ENCODE results near the gene NFIB. TPM values are rescaled to one million over a fixed set of nuclear protein-coding genes. Genes with fewer than 3 reads are reported as not detected.
A peak's percentile ranks its signal among the peaks of the same experiment; 100 is the strongest.

The NFIB gene
- total and polyA plus RNA-seq, 2 experiments from 2014 or later: 5.3 to 6.0 TPM

- H3K27ac ChIP-seq: no peak overlapping the region
- H3K79me2 ChIP-seq (ENCODE audit: insufficient read depth): no peaks in the 10 kb centered on the region
- no peaks in the 10 kb centered on the region for H3K9me3 ChIP-seq (ENCODE audit: low read depth)
- H3K27me3 ChIP-seq (replicated peaks; ENCODE audit: insufficient read depth): peaks cover 76% of the 10 kb centered on the region
- no peaks in the 10 kb centered on the region for H3K9me2 ChIP-seq (ENCODE audit: insufficient read depth)
- peak overlapping the region; percentile 65; the same call in 1 of the 2 replicates for H3K4me3 ChIP-seq
- TF ChIP-seq EZH2 (IDR thresholded peaks at IDR 0.05; ENCODE audit: insufficient read depth, poor library complexity, severe bottlenecking) (no peak), EZH2phosphoT487 (IDR thresholded peaks at IDR 0.05; ENCODE audit: insufficient read depth, low read depth) (no peak)
- H3K9ac ChIP-seq: no peak overlapping the region
- WGBS, 2 experiments (ENCODE audit: low coverage in 1 of 2, low lambda C conversion rate in 2 of 2, missing lambda C conversion rate in 2 of 2): 90 to 95% methylated on average over 15 of the region's 15 CpGs
- peaks cover 8% of the 10 kb centered on the region; the same call in 1 of the 2 replicates for H3K4me1 ChIP-seq (ENCODE audit: insufficient read depth)
- no peak for DNase-seq
- no peak overlapping the region for H3K4me2 ChIP-seq (ENCODE audit: unreplicated experiment)
- H4K20me1 ChIP-seq (ENCODE audit: insufficient read depth): no peaks in the 10 kb centered on the region
- in situ Hi-C loops (cut with MboI): no loop called here
- H3K36me3 ChIP-seq (ENCODE audit: low read depth): no peaks in the 10 kb centered on the region
- H3F3A ChIP-seq (ENCODE audit: insufficient read depth): no peaks in the 10 kb centered on the region
- no peak overlapping the region for H2AFZ ChIP-seq
These were observed 35.2 kb upstream of the NFIB start for GRCh38 chr9:14349146-14349446.

- no peak overlapping the region for H3K27ac ChIP-seq
- H3K4me1 ChIP-seq (ENCODE audit: insufficient read depth): peaks cover 8% of the 10 kb centered on the region; the same call in 1 of the 2 replicates
- H3K4me3 ChIP-seq: peak overlapping the region; percentile 65
- no peaks in the 10 kb centered on the region for H3F3A ChIP-seq (ENCODE audit: insufficient read depth)
- peak overlapping the region; percentile 62 for H2AFZ ChIP-seq
- H3K9ac ChIP-seq: no peak overlapping the region
- no peaks in the 10 kb centered on the region for H3K36me3 ChIP-seq (ENCODE audit: low read depth)
- H3K4me2 ChIP-seq (ENCODE audit: unreplicated experiment): peak overlapping the region; percentile 81
- H3K27me3 ChIP-seq (replicated peaks; ENCODE audit: insufficient read depth): peaks cover 77% of the 10 kb centered on the region
- no peaks in the 10 kb centered on the region for H3K79me2 ChIP-seq (ENCODE audit: insufficient read depth)
- no peaks in the 10 kb centered on the region for H4K20me1 ChIP-seq (ENCODE audit: insufficient read depth)
- in situ Hi-C loops (cut with MboI): no loop called here
- 5 to 6% methylated on average over 43 of the region's 43 CpGs for WGBS, 2 experiments (ENCODE audit: low coverage in 1 of 2, low lambda C conversion rate in 2 of 2, missing lambda C conversion rate in 2 of 2)
- TF ChIP-seq EZH2phosphoT487 (IDR thresholded peaks at IDR 0.05; ENCODE audit: insufficient read depth, low read depth): no peak
- peak; percentile 40 for TF ChIP-seq EZH2 (IDR thresholded peaks at IDR 0.05; ENCODE audit: insufficient read depth, poor library complexity, severe bottlenecking)
- H3K9me2 ChIP-seq (ENCODE audit: insufficient read depth): no peaks in the 10 kb centered on the region
- no peaks in the 10 kb centered on the region for H3K9me3 ChIP-seq (ENCODE audit: low read depth)
- peak; percentile 54 for DNase-seq
These were observed 34.6 kb upstream of the NFIB start for GRCh38 chr9:14348373-14349145.

GRCh38 chr9:14348123-14348372, 34.1 kb upstream of the NFIB start:
- peak overlapping the region; percentile 62 for H2AFZ ChIP-seq
- no peaks in the 10 kb centered on the region for H3K9me3 ChIP-seq (ENCODE audit: low read depth)
- H3K79me2 ChIP-seq (ENCODE audit: insufficient read depth): no peaks in the 10 kb centered on the region
- H3K27ac ChIP-seq: no peak overlapping the region
- 1 to 2% methylated on average over 10 of the region's 10 CpGs for WGBS, 2 experiments (ENCODE audit: low coverage in 1 of 2, low lambda C conversion rate in 2 of 2, missing lambda C conversion rate in 2 of 2)
- no peak for TF ChIP-seq EZH2 (IDR thresholded peaks at IDR 0.05; ENCODE audit: insufficient read depth, poor library complexity, severe bottlenecking)
- TF ChIP-seq EZH2phosphoT487 (IDR thresholded peaks at IDR 0.05; ENCODE audit: insufficient read depth, low read depth): no peak
- H3K27me3 ChIP-seq (replicated peaks; ENCODE audit: insufficient read depth): peaks cover 82% of the 10 kb centered on the region
- H3K4me3 ChIP-seq: peak overlapping the region; percentile 65
- H3K9ac ChIP-seq: no peak overlapping the region
- H4K20me1 ChIP-seq (ENCODE audit: insufficient read depth): no peaks in the 10 kb centered on the region
- peaks cover 8% of the 10 kb centered on the region; the same call in 1 of the 2 replicates for H3K4me1 ChIP-seq (ENCODE audit: insufficient read depth)
- in situ Hi-C loops (cut with MboI): no loop called here
- peak overlapping the region; percentile 81 for H3K4me2 ChIP-seq (ENCODE audit: unreplicated experiment)
- no peaks in the 10 kb centered on the region for H3F3A ChIP-seq (ENCODE audit: insufficient read depth)
- H3K36me3 ChIP-seq (ENCODE audit: low read depth): no peaks in the 10 kb centered on the region
- DNase-seq: peak; percentile 48
- no peaks in the 10 kb centered on the region for H3K9me2 ChIP-seq (ENCODE audit: insufficient read depth)

GRCh38 chr9:14347406-14348122, 33.6 kb upstream of the NFIB start:
- in situ Hi-C loops (cut with MboI): no loop called here
- peak overlapping the region; percentile 81 for H3K4me2 ChIP-seq (ENCODE audit: unreplicated experiment)
- no peaks in the 10 kb centered on the region for H3K9me2 ChIP-seq (ENCODE audit: insufficient read depth)
- H3K27ac ChIP-seq: no peak overlapping the region
- no peaks in the 10 kb centered on the region for H3K36me3 ChIP-seq (ENCODE audit: low read depth)
- H3K4me1 ChIP-seq (ENCODE audit: insufficient read depth): peaks cover 8% of the 10 kb centered on the region; the same call in 1 of the 2 replicates
- no peak overlapping the region for H3K9ac ChIP-seq
- H3K4me3 ChIP-seq: peak overlapping the region; percentile 65
- TF ChIP-seq EZH2phosphoT487 (IDR thresholded peaks at IDR 0.05; ENCODE audit: insufficient read depth, low read depth): peak; percentile 20; the same call in 1 of the 2 replicates
- peak; percentile 37 for TF ChIP-seq EZH2 (IDR thresholded peaks at IDR 0.05; ENCODE audit: insufficient read depth, poor library complexity, severe bottlenecking)
- H2AFZ ChIP-seq: peak overlapping the region; percentile 62
- H3K79me2 ChIP-seq (ENCODE audit: insufficient read depth): no peaks in the 10 kb centered on the region
- WGBS, 2 experiments (ENCODE audit: low coverage in 1 of 2, low lambda C conversion rate in 2 of 2, missing lambda C conversion rate in 2 of 2): 1 to 2% methylated on average over 39 to 52 of the region's 53 CpGs
- H3F3A ChIP-seq (ENCODE audit: insufficient read depth): no peaks in the 10 kb centered on the region
- H4K20me1 ChIP-seq (ENCODE audit: insufficient read depth): no peaks in the 10 kb centered on the region
- no peaks in the 10 kb centered on the region for H3K9me3 ChIP-seq (ENCODE audit: low read depth)
- peaks cover 87% of the 10 kb centered on the region for H3K27me3 ChIP-seq (replicated peaks; ENCODE audit: insufficient read depth)
- DNase-seq: peak; percentile 49

Measured in GM23248 (cell line).